Measurements from ENCODE around the gene VANGL2. TPM values are rescaled to one million over a fixed set of nuclear protein-coding genes. Genes with fewer than 3 reads are reported as not detected.

Gene VANGL2
- total RNA-seq, 6 experiments from 2014 or later, result 0.06 to 0.22 (median 0.12) TPM

DNA sequence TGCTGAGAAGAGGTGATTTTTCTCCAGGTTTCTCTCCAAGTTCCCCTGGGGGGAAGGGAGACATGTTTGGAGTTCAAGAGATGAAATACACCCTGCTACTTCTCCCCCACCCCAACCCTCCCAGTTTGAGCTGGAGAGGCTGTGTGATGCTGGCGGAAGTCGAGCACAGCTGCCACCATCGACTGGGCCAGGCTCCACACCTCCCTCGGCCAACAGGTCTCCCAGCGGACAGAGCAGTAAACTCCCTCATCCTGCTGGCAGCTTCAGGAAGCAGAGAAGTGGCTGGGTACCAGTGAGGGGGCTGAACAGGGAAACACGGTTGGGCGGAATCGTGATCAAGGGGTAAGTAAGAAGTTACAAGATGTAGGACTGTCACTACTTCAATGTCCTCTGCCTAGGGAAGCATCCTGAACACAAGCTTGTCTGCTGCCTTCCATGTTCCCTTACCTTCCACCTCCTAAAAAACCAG lies 40.1 kb upstream of the VANGL2 start:
- Histone ChIP-seq H3K9me3 (no peaks in the 10 kb centered on the region), H3K27me3 (no peaks in the 10 kb centered on the region), H3K27ac (no peak overlapping the region), H3K4me3 (no peak overlapping the region), H3K4me1 (no peaks in the 10 kb centered on the region), H3K36me3 (peaks cover 0 to 33% (median 17%) of the 10 kb centered on the region in 4 donors)
- no peak for DNase-seq
- 79% methylated on average over 6 of the region's 8 CpGs for WGBS (ENCODE audit: insufficient coverage, low coverage, low lambda C conversion rate, missing lambda C conversion rate)
- intact Hi-C loops (cut with DNase I), result loop anchor here in 1 of 2 donors (10.0 kb wide), 1 partner anchor 165 kb away; the partner anchor contains the start of gene CASQ1
- no peak for ATAC-seq
- TF ChIP-seq CTCF (IDR thresholded peaks at IDR 0.05), result no peak
- no peak for TF ChIP-seq POLR2A (IDR thresholded peaks at IDR 0.05)

DNA sequence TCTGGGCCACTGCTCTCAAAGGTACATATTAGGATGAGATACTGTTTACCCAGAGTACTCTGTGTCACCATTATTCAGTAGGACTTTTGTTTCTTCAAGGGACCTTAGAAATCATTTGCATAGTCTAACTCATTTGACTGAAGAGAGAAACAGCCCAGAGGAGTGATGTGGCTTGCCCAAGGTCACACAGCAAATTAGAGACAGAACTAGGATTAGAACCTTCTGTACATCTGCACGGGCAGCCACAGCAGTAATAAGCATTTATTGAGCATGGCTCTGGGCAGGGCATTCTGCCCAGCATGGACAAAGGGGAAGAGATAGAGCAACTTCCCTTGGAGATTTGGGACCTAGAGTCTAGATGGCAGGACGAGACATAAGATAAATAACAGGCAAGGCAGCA lies 39.2 kb upstream of the VANGL2 start:
- no peak overlapping the region for H3K27ac ChIP-seq
- intact Hi-C loops (cut with DNase I), result loop anchor here in 1 of 2 donors (10.0 kb wide), 1 partner anchor 166 kb away; the partner anchor contains the start of gene CASQ1
- ATAC-seq, result no peak

DNA sequence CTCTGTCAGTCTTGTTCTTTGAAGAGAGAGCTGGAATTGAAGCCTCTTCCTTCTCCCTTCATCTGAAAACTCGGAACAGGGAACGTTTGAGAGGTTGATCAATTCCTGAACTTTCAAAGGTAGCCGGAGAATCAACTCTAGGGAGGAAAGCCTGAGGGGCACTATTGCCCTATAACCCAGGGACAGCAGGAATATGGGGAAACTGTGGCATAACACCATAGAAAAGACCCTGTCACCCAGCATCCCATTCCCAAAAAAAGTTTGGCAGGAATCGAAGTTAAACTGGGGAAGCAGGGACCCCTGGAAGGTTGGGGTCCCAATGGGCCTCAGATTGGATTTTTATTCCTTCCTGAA lies 38.6 kb upstream of the VANGL2 start:
- Histone ChIP-seq H3K27ac (no peak overlapping the region), H3K4me3 (no peak overlapping the region), H3K4me1 (no peaks in the 10 kb centered on the region), H3K9me3 (no peaks in the 10 kb centered on the region), H3K36me3 (peaks cover 0 to 18% (median 7%) of the 10 kb centered on the region in 4 donors), H3K27me3 (no peaks in the 10 kb centered on the region)
- WGBS (ENCODE audit: insufficient coverage, low coverage, low lambda C conversion rate, missing lambda C conversion rate), result 42% methylated on average over 3 of the region's 4 CpGs
- ATAC-seq, result no peak
- TF ChIP-seq POLR2A (IDR thresholded peaks at IDR 0.05) (no peak), CTCF (IDR thresholded peaks at IDR 0.05) (no peak)
- DNase-seq, result no peak
- intact Hi-C loops (cut with DNase I), result loop anchor here in 1 of 2 donors (10.0 kb wide), 1 partner anchor 167 kb away; the partner anchor contains the start of gene CASQ1

More for the DNA sequence above, 39.2 kb upstream of the VANGL2 start:
- Histone ChIP-seq H3K9me3 (no peaks in the 10 kb centered on the region), H3K4me3 (no peak overlapping the region), H3K36me3 (peaks cover 0 to 24% (median 11%) of the 10 kb centered on the region in 4 donors), H3K27me3 (no peaks in the 10 kb centered on the region), H3K4me1 (no peaks in the 10 kb centered on the region)
- no peak for DNase-seq
- no peak for TF ChIP-seq CTCF (IDR thresholded peaks at IDR 0.05)
- no peak for TF ChIP-seq POLR2A (IDR thresholded peaks at IDR 0.05)
- WGBS (ENCODE audit: insufficient coverage, low coverage, low lambda C conversion rate, missing lambda C conversion rate), result 83% methylated on average over 2 of the region's 2 CpGs

DNA sequence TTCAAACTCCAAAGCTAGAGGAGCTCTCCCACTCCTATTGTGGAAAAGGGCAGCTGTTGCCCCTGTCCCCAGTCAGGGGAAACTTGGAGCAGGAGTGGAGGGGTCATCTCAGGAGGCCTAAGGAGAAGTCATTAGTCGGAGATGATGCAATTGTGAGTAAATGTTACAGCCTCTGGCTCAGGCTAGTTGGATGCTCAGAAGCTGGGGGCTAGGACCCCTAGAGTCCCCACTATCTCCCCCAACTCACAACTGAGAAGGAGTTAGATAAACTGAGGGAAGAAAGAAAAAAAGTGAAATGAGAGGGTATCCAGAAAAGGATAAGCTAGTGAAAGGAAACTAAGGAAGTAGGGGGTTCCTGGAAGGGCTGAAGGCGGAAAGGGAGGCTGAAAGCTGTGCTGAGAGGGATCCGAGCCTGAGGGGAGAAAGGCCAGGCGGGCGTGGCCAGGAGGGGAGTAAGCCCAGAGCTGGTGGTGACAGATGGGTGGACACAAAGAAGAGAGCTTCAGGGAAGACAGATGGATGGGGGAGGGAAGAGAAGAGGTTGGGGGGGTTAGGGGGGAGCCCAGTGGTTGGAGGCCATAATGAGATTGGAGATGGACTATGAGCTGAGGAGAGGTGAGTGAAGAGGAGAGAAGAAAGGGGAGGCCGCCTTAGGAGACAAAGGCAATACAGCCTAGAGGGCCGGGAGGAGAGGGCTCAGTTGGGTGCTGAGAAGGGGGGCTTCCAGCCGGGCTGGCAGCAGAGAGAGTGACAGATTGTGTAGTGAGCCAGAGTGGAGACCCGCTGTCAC lies 38.0 kb upstream of the VANGL2 start:
- DNase-seq, result no peak
- Histone ChIP-seq H3K9me3 (no peaks in the 10 kb centered on the region), H3K36me3 (peaks cover 0 to 12% (median 6%) of the 10 kb centered on the region in 4 donors), H3K4me1 (no peaks in the 10 kb centered on the region), H3K27ac (no peak overlapping the region), H3K4me3 (no peak overlapping the region), H3K27me3 (no peaks in the 10 kb centered on the region)
- WGBS (ENCODE audit: insufficient coverage, low coverage, low lambda C conversion rate, missing lambda C conversion rate), result 76% methylated on average over 8 of the region's 9 CpGs
- TF ChIP-seq POLR2A (IDR thresholded peaks at IDR 0.05) (no peak), CTCF (IDR thresholded peaks at IDR 0.05) (no peak)
- ATAC-seq, result no peak
- intact Hi-C loops (cut with DNase I), result loop anchor here in 1 of 2 donors (10.0 kb wide), 1 partner anchor 168 kb away; the partner anchor contains the start of gene CASQ1
